Brain pericyte (primary cell): ENCODE measurements around the gene ITGA3.

ENCODE experiments used
- DNase-seq: peaks from one replicate; pipeline ENCODE4 v3.0.0-alpha.2; 2012; ENCODE audit warnings: low read depth, low spot score

Gene ITGA3

DNA sequence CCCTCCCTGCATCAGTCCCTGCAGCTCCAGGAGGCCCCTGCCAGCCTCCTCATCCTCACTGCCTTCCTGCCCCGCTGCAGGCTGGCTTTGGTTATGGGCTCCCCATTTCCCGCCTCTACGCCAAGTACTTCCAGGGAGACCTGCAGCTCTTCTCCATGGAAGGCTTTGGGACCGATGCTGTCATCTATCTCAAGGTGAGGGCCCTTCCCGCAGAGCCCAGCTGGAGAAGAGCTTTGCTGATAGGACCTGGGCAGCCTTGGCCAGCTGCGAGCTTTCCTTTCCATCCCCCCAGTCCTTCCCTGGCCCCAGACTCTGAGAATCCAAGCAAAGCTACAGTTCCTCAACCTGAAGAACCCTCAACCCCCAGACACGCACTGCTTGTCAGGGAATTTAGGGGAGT, 53.3 kb downstream of the ITGA3 start:
- no peak for DNase-seq

DNA sequence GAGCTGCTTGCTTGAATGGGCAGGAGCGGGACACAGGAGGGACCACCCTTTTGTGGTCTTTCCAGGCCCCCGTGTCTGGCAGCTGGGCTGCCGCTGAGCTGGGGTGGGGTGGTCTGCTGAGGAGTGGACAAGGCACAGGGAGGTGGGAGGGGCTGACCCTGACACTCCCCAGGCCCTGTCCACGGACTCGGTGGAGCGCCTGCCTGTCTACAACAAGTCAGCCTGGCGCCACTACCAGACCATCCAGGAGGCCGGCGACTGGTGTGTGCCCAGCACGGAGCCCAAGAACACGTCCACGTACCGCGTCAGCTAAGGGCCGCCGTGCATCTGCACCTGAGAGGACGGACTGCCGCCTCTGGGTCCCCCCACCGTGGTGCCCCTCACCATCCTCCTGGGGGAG, 53.9 kb downstream of the ITGA3 start:
- no peak for DNase-seq

DNA sequence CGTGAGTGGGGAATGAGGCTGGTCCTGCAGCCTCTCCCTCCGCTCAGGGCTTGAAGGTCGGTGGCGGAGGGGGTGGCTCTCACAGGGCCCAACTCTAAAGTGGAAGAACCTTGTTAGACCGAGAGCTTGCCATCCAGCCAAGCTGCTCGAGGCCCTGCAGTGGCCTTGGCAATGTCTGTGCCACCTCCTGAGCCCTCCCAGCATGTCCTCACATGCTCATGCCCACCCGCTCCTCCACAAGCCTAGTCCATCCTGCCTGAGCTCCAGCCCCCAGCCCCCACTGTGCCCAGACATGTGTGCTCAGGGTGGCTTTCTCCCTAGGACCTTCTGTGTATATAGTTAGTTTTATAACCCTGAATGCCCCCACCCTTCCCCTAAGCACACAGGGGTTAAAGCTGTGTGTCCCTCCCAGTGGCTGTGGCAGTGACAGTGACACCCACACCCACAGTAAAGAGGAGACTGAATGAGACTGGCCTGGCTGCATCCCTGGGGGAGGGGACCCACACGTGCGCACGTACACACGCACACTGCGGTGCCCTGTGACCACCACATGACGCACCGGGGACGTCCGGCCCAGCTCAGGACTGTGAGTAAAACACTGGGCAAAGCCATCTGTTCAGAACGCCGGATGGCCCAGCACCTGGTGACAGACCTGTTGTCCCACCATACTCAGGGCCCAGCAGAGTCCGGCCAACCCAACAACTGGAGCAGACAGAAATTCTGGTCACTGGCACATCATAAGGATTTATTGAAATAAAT, 54.9 kb downstream of the ITGA3 start:
- no peak for DNase-seq

DNA sequence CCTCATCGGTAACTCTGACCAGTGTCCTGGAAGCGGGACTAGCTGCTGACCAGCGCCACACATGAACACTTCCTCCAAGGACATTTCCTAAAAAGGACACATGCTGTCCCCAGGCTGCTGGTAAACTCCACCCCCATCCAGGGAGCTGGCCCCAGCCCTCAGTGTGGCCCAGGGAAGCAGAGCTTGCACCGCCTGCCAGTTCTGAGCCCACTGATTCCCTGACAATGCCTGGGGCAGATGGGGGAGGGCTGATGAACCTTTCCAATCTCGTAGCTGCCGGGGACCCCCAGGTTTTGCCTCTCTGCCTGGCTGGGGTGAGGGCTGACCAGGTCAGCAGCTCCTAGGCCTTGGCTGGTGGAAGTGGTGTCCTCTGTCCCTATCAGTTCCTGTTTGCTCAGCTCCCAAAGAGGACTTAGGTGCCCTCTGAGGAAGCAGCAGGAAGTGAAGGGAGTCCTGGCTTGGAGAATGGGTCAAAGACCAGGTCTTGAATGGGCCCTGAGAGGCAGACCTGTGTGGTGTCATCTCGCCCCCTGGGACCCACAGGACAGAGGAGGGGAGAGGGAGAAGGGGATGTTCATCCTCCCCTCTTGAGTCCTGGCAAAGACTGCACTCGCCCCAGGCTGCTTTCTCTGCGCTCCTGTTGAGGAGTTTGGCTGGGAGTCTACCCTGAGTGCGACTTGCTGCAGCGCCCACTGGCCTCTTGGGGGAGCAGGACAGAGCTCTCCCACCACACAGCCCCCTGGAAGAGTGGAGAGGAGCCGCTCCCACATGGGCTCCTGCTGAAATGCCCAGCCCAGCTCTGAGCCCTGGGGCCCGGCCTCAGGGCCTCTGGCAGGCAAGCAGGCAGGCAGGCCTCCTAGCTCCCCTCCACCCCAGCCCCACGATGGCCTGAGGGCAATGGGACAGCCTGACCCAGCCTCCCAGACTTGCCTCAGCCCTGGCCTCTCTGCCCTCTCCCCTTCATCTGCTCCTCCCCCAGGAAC, 56.1 kb downstream of the ITGA3 start:
- DNase-seq, result no peak

DNA sequence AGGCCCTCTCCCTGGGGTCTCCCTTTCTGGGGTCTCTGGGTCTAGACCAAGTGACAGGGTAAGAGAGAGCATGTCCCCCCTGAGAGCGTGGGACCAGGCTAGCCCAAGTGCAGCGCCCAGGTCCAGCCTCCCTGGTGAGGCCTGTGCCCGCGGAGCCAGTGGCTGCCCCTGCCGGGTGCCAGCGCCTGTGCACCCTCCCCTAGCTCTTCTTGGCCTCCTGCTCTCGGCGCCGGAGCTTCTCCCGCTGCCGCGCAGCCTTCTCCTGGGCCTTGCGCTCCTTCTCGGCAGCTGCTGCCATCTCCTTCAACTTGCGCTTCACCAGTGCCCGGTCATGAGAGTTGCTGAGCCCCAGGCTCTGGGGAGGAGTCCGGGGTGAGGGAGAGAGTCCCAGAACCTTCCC, 56.8 kb downstream of the ITGA3 start:
- DNase-seq, result no peak

DNA sequence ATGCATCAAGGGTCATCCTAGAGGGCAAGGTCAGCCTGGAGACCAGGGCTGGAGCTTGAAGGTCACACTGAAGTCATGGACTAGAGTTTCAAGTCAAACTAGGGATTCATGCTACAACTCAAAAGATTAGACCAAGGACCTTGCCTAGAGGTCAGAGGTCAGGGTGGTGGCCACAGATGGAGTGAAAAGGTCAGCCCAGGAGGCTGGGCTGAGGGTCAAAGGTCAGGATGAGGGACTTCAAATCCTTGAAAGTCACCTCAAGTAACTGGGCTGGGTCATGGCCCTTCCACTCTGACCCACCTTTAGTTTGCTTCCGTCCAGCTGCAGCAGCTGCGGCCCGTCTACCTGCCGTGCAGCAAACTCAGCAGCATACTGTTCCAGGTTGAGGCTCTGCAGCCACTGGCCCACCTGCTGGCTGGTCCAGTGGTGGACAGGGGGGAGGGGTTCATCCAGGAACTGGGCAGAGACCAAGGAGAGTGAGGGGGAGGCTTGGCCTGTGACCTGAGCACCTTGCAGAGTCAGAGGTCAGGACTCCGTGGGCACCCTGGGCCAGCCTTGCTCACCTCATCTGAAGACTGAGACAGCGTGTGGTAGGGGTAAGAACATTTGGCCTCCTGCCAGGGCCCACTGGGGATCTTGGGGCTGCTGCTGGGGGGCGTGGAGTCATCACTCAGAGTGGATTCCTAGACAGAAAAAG, 57.9 kb downstream of the ITGA3 start:
- DNase-seq, result no peak

DNA sequence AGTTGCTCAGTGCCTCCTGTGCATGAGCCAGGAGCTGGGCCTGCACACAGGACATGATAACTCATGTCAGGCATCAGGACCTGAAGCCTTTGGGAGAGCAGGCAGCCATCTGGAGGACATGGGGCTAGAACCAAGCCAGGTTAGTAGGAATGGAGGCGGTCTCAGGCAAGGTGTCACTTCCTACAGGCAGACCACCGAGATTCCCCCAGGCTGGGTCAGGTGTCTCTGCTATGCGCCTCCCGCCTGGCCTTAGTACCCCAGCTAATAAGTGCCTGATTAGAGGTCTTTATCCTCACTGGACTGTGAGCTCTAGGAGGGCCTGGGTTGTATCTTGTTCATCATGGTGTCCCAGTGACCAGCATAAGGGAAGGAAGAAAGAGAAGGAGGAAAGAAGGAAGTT, 58.5 kb downstream of the ITGA3 start:
- DNase-seq, result no peak

DNA sequence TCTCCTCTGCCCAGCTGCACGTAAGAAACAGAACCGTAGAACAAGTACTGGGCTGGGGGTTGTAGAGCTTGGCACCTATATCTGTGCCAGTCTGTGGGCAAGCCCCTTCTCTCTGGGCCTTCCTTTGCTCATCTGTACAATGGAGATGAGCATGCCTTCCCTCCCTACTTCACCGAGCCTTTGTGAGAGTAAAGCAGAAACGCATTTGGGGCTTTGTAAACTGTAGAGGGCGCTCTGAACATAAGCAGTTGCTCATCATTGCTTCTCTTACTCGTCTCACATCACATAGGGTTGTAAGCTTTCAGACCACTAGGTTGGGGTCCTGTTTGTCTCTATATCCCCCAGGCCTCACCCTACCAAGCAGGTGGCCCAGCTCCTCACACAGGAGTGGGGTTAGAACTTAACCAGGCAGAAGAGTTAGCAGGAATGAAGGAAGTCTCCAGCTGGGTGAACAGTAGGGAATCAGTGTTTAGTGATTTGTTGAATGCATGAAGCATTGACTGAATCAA, 59.0 kb downstream of the ITGA3 start:
- DNase-seq, result no peak

DNA sequence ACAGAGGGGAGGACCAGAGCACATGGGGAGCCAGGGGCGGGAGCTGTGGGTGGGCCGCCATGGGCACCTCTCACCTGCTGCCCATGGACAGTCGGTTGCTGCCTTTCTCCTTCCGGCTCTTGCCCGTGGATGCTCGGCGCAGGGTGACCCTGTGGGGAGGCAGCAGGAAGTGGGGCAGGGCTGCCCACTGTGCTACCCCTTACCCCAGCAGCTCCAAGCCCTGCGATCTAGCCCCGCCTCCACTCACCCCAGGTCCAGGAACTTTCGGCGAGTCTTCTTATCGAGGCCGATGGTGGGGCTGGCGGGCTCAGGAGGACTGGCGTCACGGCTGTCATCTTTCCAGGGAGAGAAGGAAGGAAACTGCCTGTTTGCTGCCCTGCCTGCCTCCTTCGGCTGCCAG, 59.8 kb downstream of the ITGA3 start:
- DNase-seq, result no peak

DNA sequence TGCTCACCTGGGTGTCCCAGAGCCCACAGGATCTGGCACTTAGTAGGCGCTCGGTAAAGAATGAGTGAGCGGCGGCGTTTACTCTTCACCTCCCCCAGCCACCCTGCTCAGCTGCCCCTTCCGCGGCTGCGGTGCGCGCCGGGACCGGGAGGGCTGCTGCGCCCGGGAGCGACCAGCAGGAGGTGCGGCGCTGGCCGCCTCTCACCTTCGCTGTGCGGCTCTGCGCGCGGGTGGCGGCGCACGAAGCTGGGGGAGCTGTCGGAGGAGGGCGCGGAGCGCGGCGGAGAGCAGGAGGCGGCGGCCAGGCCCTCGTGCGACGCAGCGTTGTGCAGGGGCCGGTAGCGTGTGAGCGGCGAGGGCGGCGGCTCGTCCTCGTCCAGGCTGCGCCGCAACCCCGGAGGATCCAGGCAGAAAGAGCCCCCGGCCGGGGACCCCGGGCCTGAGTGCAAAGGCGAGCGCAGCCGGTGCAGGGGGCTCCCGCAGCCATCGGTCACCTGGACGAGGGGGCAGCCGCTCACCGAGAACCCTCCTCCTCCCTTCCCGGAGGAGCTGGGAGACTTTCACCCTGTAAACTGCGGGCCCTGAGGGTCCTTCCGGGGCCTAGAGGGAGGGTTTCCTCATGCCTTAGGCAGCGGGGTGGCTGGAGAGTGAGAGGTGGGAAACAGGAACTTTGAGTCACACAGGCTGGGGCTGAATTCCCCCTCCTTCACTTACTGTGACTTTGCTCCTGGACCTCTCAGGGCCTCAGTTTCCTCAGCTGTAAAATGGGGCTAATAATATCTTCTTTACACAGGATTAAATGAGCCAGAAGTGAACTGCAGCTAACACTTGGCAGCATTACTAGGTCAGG, 61.5 kb downstream of the ITGA3 start:
- no peak for DNase-seq

DNA sequence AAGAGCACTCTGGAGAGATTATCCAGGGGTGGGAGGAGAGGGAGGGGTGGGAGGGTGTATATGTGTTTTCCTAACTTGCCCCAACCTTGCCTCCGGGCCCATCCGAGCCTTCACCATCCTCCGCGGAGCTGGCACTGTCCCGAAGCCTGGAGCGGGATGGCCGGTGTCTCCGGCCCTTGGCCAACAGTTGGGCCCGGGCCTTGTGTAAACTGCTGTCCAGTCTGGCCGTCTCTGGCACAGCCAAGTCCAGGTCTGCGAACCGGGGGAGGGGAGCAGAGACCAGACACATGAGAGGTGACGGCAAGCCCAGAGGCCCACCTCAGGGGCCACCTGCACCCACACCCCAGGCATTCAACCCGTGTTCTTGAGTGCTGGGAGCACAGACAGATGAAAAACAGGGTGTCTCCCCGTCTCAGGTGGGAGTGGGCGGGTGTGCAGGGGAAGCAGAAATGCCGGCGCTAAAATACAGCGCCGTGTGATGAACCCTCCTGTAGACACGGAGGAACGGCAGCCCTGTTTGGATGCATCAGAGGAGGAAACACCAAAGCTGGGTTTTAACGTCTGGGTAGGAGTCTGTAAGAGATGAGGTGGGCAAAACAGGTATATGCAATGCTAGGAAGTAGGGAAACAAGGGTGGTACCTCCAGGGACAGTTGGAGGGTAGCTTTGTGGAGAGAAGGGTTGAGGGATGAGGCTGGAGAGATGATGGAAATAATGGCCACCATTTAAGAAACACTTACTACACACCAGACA, 62.3 kb downstream of the ITGA3 start:
- DNase-seq, result no peak

DNA sequence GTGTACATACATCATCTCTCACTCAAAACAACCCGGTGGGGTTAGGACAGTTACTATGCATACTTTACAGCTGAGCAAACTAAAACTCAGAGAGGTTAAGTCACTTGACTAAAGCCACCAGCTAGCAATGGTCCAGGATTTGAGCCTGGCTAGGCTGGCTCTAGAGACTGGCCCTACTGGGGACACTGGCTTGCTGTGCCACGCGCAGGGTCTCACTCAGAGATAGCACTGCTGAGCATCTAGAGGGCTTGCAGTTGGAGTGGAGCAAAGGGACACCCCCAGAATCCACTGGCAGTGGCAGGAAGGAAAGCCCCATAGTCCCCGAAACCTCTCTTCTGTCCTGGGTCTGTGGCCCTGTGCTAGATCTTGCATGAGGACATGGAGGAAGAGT, 62.9 kb downstream of the ITGA3 start:
- no peak for DNase-seq

DNA sequence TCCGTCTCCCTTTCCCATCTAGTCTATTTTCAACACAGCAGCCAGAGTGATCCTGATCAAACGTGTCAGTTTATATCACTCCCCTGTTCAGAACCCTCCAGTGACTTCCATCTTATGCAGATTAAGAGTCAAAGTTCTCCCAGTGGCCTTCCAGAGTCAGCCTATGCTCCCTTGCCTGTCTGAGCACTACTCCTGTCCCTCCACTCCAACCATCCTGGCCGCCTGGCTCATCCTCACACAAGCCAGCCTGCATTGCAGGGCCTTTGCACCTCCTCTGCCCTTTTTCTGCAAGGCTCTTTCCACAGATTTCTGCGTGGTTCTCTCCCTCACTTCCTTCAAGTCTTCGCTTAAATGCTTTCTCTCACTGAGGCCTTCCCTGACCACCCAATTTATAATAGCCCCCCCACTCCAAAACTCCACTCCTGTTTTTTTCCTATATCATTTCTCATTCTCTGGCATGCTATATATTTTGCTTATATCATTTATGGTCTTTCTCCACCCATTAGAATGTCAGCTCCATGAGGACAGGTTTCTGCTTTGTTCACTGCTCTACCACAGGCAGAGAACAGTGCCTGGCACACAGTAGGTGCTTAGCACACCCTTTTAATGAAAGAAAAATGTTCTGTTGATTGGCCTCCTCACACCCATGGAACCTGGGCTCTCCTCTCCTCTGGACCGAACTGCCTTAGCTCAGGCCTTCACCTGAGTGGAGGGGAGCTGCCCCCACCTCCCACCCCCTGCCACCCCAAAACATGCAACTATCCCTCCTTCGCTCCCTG, 64.8 kb downstream of the ITGA3 start:
- no peak for DNase-seq

DNA sequence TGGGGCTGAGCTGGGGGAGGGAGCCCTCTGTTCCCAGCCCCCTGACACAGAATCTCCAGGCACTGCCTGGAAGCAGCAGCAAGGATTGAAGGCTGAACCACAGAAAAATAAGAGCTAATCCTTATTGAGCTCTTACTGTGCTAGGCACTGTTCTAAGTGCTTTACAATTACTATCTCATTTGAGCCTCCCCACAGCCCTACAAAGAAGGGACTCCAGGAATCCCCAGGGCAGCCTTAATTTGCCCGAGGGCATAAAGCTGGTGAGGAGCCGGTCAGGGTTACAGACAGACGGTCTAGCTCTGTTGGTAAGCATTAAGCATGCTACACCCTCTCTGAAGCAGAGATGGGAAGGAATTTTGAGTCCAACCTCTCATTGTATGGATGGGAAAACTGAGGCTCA, 67.0 kb downstream of the ITGA3 start:
- DNase-seq, result no peak

DNA sequence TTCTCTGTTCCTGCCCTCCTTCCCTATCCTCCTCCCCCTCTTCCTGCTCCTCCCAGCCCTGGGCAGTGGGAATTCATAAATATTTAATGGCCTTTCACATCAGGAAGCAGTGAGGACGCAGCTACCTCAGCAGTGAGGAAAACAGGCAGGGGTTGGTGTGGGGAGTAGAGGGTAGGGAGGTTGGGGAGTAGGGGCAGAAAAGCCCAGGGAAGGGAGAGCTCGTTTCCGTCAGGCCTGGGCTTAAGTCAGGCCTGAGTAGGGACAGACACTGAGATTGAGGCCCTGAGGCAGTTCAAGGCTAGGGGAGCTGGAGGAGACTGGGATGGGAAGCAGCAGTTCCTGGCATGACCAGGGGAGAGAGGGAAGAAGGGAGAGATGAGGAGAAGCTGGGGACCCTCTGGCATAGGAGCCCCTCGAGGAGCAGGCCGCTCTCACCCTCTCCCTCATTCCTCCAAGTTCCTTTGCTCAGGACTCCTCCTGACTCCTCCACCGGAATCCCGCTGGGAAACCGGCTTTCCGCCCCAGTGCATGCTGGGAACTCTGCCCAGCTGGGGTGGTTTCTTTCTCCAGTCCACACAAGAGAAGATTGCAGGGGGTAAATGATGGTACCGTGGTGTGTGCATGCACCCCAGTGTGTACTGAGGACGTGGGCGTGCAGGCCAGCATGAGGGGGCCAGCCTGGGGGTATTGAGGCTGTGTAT, 67.9 kb downstream of the ITGA3 start:
- DNase-seq, result no peak

DNA sequence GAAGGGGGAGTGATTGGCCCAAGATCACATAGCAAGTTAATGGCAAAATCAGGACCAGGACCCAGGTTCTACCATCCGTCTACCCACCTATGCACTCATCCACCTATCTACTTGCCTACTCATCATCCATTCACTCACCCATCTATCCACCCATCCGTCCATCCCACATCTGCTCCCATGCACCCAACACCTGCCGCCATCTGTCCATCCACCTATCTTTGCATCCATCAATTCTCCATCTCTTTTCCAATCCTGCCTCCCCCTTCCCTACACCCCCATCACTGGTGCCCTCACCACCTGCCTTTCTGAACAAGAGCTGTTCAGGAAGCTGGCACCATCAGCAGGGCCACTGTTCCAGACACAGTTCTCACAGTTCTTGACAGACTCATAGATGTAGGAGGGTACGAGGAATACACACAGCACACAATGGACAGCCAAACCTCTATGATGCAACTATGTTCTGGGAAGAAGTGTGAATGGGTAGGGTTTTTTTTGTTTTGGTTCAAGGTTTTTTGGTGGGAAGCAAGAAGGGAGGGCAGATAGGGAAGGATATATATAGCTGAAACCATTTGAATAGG, 69.6 kb downstream of the ITGA3 start:
- no peak for DNase-seq

DNA sequence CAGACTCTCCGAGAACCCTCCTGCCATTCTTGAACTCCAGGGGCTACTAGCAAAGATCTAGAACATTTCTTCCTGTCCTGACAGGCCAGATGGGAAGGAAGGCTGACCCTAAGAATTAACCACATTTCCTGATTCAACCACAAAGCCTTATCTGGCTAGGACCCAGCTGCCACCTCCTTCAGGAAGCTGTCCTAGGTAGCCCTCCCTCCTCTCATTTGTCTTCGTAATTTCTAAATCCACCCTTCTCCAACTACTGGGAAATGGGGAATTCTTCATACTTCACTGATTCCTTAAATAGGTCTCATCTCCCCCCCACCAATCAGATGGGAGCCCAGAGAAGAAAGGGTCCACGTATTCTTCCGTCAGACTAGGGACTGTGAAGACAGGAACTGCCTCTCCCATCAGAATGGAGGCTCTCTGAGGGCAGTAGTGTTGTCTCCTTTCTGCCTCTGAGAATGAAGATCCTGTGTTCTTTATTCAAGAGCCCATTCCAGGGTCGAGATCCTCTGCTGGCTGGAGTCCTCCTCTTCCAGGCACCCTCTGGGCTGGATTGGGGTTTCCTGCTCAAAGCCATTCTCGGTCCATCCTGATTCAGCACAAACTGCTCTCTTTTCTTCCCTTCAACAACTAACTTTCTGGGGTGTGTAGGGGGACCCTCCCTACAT, 71.9 kb downstream of the ITGA3 start:
- no peak for DNase-seq
